NOMO-1 (cell line): ENCODE measurements around the gene ANO3.
"Not testable (repeated sequence)": the region's sequence is repeated elsewhere in the genome, so short reads cannot be mapped to it uniquely, and the experiment has no call there.

ENCODE experiments used
- DNase-seq, 2 experiments: peaks; one replicate each; lab custom pipeline; 2025; ENCODE audit not compliant: unreplicated experiment in 2 of 2; lab: John Stamatoyannopoulos, UW

Gene ANO3

DNA sequence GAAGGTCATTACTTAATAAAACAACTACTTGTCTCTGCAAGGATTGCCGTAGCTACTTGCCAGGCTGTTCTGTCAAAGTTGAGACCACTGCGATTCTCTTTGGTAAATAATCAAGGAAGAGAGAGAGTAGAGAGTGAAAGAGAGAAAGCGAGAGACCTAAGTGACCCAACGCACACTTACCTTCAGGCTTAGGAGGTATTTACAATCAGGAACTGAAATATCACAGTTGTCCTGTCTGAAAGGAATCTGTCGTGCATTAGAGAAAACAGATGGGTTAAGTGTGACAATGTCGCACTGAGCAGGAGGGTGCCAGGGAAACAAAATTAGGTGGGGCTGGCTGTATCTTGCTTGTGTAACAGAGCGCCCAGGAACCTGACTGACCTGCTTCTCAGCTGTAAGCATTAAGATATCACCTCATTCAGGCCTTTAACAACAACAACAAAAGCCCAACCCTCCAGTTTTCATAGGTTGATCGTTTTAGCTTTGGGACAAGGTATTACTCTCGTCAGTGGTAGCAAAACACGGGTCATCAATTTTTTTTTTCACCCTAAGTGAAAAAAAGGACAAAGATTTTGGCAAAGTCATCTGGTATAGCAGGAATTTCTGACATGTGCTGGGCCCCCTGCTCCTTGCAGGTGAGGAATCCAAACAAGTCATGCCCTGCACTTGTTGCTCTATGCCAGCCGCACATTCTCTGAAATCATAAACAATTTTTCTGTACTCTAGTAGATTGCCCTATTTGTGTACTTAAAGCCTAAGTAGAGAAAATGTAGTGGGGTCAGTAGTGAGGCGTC is 240.1 kb downstream of the ANO3 start, which contains the start of gene MUC15:
MUC15 (minus strand) TSS at position 403 of the 794 bp plus-strand sequence. CDS start 5,169 bp downstream, outside the sequence.
- no peak for DNase-seq

DNA sequence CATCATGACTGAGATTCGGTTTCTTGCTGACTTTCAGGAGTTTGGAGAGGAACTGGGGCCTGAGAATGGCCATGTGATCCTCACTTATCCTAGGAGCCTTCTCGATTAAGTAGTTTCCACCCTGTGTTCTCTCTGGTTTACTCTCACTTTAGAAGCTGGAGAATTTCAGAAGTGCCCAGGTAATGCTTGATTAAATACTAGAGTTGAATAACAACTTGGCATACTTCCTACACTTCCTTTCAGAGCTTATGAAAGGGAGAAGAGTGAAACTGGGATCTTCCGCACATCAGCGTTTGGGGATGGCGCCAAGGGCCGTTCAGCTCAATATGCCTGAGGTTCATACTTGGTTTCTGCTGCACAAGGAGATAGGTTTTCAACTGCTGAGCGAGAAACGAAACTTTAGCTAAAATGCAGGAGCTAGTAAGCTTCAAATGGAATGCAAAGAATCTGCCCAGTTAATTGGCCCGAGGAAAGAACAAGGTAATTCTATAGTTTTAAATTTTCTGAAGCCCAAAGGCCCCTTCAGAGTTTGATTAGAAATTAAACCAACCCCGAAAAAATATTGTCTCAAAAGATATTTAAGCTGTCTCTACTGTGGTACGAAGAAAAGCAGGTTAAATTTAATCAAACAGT is 241.0 kb downstream of the ANO3 start:
- DNase-seq = no peak

DNA sequence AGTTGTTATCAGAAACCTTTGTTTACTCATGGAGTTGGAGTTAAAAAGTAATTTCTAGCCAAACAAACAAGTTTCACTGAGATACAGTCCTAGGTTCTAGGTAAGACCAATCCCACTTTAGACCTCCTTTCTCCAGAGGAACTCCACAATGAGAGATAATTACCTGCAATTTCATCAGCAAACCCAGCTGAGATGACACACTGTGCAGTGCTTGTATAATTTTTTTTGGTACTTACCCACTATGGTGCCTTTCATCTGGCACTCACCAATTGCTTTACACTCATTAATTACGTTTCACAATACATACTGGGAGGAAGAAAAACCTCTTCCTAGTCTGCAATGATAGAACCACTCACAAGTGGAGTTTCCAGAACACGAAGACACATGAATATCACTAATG is 242.0 kb downstream of the ANO3 start:
- DNase-seq = no peak

DNA sequence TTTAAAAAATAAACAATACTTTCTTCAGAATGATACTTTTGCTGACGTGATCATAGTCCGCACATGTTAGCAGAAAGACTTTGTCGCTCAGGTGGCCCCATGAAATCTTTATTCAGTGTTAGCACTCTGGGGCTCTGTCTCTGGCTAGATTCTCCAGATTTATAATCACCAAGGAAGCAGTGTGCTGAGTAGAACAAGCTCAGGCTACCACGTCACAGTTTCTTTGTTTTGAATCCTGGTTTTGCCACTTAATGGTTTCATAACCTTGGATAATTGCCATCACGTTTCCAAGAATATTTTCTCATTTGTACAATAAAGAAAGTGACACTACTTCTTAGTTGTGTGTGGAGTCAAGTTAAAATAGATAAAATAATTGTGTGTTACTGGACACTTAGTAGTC is 244.0 kb downstream of the ANO3 start:
- no peak for DNase-seq

DNA sequence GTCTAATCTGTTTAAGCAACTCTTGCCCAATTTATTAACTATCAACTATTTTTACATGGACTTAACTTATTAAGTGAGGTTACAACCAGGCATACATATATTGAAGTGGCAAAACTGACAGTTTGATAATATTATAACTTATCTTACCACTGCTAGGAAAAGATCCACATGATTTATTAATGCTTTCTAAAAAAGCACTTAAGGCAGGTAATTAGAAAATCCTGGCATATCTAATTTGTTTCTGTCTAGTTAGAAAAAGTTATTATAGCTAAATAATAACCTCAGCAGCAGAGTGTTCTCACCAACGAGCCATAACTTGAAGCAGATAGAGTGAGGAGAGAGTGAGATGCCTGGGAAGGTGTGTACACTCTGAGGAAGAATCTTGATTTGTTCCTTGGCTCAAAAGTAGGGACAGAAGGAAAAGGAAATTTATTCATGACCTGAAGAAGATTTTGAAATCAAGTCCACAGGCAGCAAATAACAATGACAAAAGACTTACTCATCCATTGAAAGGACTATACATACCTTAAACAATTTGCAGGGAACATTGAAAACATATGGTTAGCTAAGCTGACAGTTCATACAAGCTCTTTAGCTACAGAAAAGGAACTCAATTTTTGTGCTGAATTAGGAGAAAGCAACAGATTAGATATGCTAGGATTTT is 247.2 kb downstream of the ANO3 start:
- DNase-seq = no peak

DNA sequence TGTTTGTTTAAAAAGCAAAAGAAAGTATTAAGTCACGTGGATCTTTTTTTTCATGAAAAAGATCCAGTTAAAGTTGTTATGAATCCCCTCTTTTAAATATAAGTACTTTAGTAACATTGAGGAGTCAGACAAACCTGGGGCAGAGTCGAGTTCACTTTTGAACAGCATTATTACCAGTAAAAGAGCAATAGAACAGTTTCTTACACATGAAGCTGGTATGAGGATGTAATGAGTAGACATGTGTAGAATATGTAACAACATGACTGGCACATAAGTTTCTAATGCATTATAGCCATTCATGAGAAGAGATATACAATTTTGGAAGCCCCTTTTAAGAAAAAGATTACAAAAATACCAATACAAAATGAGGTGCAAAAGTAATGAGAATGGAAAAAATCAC is 247.8 kb downstream of the ANO3 start:
- DNase-seq = no peak

DNA sequence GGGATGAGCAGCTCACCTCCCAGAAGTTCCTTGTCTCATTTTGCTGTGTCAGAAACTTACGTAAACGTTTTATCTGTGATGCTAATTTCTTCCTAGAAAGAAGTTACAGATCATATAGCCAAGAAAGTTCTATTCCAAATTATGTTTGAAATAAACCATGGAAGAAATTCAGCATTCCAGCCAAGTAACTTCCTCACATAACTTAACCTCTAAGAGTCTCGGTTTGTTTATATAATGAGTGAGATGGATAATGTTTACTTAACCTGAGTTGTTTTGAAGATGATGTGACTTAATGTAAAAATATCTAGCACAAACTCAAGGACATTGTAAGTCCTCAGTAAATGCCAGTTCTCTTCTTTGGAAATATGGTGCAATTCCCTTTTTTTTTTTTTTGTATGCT is 249.0 kb downstream of the ANO3 start:
- no peak for DNase-seq

DNA sequence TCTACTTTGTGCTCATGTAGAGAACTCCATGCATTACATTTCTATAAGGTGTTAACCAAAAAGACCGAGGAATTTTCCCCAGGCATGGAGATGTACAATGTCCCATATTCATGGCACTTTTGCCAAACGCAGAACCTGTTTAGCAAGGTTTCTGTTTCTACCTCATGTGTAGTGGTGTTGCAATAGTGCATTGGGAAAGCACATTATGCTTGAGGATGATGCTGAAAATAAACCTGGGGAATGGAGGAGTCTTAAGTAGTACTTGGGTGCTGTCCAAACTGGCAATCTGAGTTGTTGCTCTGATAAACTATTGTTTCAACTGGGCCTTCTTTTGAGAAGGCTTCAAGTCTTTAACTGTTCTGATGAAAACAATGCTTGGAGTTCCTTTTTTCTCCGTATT is 251.6 kb downstream of the ANO3 start:
- peak in 1 of 2 experiments; percentile 55 for DNase-seq

DNA sequence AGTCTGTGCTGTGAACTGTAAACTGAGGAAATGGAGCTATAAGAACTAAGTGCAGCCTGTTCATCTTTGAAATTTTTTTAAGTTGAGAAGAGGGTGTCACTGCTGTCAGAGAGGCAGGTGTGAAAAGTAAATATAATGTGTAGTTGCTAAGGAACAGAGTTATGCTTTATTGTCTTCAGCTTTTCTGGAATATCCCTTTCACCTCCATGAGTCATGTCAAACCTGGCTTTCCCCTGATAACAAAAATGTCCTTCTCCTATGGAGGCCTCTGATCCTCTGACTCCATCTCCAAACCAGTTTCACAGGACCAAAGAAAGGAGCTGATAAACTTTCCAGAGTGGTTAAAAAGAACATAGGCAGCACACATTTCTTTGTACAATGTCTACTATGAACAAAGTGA is 252.9 kb downstream of the ANO3 start:
- DNase-seq = no peak

DNA sequence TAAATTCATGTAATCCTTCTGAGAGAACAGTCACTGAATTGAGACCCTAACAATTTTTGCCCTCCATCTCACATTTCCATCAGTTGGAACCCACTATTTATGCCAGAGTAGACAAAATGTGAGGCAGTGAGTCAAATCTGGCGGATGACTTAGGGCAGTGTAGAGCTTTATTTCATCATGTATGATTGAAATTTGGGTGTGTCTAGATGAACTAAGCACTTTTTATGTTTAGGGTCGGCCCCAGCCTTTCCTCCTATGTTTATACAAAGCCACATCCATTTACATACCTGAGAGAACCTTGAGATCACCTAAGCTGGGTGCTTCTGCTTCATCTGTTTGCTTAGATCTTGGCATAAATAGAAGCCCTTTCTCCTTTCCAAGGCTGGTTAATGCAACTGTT is 255.1 kb downstream of the ANO3 start:
- no peak for DNase-seq

DNA sequence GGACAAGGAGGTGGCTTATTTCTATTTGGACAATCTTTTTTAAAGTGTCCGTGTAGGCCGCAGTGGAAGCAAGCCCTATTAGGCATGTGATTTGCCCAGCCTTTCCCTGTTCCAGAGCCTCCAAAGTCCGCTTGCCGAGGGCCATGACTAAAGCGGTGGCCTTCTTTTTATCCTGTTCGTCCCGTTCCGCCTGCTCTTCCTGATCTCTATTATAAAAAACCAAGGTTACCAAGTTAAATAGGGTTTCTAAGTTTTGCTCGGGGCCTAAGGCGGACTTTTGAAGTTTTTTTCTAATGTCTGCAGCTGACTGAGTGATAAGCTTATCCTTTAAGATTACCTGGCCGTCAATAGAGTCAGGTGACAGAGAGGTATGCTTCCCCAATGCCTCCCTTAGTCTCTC is 261.8 kb downstream of the ANO3 start:
- DNase-seq = no peak

DNA sequence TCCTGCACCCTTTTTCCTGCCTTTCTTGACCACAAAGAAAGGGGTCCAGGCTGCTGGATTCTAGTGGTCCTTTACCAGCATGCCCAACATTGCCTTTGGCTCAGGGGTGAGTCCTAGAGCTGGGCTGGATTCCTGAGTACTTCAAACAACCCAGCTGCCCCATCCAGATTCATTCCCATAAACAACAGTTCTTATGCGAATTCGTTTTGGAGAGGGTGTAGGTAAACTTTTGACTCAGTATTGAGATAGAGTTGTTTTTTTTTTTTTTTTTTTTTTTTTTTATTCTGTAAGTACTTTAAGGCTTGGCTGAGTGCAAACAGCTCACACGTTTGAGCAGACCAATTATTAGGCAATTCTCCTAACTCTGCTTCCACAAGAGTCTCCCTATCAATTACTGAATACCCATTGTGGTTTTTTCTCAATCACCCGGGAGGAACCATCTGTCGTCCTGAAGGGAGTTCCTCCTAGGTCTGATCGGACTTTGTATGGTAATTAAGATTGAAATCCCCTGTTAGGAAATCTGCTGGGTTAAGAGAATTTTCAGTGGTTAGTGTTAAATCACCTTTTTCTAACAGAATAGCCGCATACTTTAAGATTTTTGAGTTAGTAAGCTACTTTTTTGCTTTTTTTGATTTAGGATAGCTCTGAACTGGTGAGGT is 263.4 kb downstream of the ANO3 start:
- peak in 1 of 2 experiments; percentile 62 for DNase-seq

DNA sequence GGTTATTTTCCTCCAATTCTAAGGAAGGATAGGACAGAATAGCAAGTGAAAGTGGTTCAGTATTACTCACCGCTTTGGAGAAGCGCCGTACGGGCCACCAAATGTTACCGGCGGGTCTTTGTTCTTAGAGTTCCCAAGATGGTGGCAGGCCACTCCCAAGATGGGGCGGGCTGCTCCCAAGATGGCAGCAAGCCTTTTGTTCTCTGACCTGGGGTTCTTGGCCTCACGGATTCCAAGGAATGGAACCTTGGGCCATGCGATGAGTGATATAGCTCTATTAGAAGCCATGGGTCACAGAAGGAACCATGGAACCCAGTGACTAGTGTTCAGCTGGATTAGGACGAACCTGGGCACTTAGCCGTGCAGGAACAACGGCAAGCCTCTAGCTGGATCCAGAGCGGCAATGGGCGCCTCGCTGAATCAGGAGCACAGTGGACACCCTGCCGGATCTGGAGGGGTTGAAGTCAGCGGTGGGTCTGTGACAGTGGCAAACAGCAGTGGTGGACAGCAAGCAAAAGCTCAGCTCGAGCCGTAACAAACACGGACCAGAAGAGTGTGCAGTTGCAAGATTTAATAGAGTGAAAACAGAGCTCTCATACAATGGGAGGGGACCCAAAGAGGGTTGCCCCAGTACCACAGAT is 265.2 kb downstream of the ANO3 start:
- not testable (repeated sequence) for DNase-seq

DNA sequence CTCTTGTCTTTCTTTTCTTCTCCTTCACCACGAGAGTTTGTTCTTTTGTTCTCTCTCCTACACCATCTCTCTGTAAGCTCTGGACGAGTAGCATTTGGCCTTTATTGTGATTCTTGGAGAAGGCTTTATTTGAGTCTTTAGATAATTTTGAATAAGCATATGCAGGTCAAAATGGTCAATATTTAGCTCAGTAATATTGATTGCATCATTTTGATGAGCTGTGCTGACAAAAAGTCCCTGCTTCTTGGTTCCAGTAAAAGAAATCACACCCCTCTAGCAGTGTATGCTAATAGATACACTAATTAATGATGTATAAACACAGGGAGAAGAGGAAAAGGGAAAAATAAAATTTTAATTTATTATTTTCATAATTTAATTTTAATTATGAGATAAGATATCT is 266.0 kb downstream of the ANO3 start:
- DNase-seq = no peak

DNA sequence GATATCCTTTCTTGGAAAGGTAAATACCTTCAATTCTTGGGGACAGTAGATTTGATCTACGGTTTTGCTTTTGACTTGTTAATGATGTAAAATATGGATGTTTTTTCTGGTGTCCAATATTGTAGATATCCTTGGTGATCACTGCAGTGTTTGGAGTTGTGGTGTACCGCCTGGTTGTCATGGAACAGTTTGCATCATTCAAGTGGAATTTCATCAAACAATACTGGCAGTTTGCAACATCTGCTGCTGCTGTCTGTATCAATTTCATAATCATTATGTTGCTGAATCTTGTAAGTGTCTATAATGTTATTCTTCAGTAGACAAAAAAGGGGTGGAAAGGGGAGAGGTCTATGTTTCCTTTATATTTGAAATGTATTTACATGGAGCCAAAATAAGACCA is 267.5 kb downstream of the ANO3 start:
- no peak for DNase-seq

DNA sequence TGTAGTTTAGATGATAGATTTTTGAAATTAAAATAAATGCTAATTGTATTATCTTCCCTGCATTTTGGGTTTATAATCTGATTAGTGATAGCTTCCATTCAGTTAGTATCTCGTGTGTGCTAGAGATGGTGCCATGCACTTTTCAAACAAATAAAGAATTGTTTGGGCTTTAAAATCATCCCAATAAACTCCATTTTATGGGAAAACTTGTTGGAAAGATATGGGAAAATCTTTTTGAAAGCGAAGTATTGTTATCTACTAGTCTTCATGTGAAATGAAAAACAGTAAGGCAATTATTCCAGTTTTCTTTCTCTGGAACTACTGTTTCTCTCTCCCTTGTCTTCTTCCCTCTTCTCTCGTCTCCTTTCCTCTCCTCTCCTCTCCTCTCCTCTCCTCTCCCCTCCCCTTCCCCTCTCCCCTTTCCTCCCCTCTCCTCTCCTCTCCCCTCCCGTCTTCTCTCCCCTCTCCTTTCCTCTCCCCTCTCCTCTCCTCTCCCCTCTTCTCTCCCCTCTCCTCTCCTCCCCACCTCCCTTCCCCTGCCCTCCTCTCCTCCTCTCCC is 268.0 kb downstream of the ANO3 start:
- no peak for DNase-seq

DNA sequence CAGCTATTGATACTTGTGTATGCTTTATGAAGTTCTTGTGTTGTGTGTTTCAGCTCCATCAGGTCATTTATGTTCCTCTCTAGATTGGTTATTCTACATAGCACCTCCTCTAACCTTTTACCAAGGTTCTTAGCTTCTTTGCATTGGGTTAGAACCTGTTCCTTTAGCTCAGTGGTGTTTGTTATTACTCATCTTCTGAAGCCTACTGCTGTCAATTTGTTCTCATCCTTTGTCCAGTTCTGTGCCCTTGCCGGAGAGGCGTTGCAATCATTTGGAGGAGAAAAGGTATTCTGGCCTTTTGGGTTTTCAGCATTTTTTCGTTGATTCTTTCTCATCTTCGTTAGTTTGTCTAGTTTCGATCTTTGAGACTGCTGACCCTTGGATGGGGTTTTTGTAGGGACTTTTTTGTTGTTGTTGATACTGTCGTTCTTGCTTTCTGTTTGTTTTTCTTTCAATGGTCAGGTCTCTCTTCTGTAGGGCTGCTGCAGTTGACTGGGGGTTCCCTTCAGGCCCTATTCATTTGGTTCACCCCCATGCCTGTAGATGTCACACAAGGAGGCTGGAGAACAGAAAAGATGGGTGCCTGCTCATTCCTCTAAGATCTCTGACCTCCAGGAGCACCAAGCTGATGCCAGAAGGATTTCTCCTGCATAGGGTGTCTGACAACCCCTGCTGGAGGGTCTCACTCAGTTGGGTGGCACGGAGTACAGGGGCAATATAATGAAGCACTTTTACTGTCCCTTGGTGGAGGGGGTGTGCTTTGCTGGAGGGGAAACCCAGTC is 276.0 kb downstream of the ANO3 start:
- no peak for DNase-seq

DNA sequence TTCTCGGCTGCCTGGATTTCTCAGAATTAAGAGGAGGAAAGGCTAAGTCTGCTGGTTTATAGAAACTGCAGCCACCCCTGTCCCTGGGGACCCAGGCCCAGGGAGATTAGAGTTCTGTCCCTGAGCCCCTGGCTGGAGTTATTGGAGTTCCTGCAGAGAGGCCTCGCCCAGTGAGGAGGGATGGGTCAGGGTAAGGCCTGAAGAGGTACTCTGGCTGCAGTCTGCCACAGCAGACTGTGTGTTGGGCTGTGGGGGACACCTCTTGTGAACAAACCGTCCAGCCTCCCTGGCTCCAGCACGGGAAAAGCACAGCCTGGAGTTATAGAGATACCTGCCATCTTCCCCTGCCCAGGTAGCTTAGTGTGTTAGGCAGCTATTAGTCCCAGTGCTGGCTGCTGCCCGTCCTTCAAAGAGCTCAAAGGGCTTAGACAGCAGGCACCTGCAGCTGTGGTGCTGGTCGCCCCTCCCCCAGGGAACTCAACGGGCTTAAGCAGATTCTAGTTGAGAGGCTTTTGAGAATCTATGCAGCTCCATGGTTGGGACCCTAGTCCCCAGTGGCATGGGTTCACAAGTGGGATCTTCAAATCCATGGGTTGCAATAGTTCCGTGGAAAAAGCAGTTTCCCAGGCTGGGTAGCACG is 276.7 kb downstream of the ANO3 start:
- DNase-seq = no peak

DNA sequence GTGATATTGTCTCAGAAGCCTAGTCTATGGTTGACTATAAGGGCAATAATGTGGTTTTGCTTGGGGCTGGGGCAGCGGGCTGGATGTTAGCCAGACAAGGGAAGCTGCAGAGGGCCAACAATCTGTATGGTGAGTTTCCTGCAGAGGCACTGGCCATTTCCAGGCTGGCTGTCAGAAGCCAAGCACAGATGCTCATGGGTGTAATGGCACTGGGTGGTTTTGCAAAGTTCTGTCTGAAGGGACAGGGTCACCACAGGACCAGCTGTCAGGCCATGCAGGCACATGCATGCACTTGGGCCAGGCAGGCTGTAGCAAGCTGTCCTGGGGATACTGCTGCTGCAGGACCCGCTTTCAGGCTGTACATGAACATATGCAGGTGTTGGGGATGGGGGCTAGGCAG is 281.8 kb downstream of the ANO3 start:
- no peak for DNase-seq
